GM12872 (cell line): ENCODE measurements around the gene RPS6KL1.

Experiments
- TF ChIP-seq, protein P1 (sequence below): IDR thresholded peaks from 3 replicates; pipeline ENCODE4 v1.5.1; 2011; ENCODE audit warnings: low read depth, mild to moderate bottlenecking, low read length, moderate library complexity; ENCODE audit not compliant: insufficient read depth

Gene RPS6KL1

DNA sequence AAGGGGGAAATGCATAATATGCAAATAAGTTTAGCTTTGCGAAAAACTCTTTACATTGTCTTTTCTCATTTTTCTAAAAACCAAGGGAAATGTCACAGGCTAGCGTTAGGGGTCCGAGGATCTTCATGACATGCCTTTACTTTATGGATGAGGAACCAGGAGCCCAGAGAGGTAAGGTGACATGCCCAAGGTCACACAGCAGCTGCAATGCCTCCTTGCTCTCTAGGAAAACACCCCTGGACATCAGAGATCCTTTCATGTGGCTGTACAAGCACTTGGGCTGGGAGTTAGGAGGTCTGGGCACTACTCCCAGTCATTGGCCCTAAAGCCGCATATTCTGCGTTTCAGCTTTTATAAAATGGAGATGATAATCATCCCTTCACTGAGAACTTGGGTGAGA is 47.9 kb downstream of the RPS6KL1 start:
- TF ChIP-seq, protein P1, sequence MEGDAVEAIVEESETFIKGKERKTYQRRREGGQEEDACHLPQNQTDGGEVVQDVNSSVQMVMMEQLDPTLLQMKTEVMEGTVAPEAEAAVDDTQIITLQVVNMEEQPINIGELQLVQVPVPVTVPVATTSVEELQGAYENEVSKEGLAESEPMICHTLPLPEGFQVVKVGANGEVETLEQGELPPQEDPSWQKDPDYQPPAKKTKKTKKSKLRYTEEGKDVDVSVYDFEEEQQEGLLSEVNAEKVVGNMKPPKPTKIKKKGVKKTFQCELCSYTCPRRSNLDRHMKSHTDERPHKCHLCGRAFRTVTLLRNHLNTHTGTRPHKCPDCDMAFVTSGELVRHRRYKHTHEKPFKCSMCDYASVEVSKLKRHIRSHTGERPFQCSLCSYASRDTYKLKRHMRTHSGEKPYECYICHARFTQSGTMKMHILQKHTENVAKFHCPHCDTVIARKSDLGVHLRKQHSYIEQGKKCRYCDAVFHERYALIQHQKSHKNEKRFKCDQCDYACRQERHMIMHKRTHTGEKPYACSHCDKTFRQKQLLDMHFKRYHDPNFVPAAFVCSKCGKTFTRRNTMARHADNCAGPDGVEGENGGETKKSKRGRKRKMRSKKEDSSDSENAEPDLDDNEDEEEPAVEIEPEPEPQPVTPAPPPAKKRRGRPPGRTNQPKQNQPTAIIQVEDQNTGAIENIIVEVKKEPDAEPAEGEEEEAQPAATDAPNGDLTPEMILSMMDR = no peak

DNA sequence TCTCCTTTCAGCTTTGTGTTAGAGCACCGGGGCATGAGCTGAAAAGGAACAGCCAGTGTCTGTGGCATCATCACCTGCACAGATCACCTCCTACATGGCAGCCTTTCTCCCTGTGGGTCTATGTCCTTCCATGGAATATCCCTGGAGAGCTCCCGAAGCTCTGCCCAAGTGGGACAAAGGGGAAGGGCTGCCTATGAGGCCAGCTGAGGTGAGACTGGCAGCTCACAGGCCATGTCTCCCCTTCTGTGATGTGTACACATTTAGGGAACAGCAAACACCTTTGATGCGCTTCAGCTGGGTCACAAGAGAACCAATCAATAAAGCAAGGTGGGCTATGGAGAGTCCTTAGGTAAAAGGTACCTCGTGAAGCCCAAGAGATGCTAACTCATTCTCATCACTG is 51.2 kb downstream of the RPS6KL1 start:
- TF ChIP-seq, protein P1 = no peak

DNA sequence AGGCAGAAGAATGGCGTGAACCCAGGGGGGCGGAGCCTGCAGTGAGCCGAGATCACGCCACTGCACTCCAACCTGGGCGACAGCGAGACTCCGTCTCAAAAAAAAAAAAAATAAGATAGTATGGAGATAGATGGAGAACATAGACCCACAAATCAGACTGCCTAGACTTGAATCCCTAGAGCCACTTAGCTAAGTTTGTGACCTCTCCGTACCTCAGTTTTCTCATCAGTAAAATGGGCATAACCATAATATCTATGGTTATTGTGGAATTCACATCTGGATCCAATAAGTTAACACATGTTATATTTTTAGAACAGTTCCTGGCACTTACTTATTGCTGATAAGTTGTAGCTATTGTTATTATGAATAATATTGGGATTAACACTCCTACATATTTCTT is 54.3 kb downstream of the RPS6KL1 start:
- TF ChIP-seq, protein P1 = no peak

DNA sequence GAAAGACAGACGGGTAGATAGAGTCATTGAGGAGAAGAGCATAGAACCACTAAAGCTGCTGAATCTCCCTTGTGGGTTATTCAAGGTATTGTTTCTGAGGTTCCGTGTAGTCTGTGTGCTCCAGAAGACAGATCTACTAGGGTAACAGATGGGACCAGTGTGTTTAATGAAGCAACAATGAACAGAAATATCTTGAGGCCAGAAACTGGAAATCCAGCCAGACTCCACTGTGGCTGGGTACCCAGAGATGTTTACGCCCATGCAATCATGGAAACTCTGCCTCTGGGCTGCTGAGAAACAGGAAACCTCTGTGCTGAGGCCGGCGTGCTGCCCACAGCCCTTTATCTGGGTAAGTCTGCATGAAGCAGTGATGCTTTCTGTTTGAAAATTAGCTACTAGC is 55.4 kb downstream of the RPS6KL1 start:
- TF ChIP-seq, protein P1 = no peak

DNA sequence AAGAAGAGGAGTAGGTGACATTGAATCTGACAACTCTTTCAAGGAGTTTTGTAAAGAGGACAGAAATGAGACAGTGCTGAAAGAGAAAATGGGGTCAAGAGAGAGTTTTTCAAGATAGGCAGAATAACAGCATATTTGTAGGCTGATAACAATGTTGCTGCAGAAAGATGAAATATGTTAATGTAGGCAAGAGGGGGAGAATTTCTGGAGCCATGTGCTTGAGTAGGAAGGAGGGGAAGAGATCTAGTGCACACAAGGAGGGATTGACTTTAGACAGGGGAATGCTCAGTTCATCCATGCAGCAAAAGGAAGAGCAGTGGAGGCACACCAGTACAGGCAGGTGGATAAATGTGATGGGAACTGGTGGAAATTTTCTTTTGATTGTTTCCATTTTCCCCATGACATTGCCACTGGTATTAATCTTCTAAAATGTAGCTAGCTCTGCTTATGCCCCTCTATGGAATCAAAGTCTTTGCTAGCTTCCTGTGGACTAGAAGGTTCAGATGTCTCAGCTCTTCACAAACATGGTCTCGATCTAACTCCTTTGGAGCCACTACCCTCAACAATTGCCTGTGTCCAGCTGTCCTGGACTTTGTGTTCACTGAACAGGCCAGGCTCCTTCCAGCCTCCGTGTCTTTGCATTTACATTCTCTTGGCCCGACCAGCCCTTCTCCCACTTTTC is 56.2 kb downstream of the RPS6KL1 start:
- TF ChIP-seq, protein P1 = no peak

DNA sequence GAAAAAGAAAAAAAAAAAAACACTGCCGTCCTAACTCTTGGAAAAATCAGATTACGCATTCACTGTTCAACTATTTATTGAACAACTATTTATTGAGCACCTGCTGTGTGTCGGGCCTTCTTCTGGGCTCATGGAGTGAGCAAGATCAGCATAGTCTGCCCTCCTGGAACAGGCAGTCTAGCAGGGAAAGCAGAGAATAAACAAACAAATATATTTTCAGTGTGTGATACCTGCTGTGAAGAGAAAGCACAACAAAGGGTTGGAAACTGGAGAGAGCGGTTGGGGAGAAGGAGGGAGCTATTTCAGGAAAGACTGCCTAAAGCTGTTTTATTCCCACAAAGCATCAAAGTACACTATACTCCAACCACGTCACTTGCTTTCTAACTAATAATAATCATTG is 57.9 kb downstream of the RPS6KL1 start:
- TF ChIP-seq, protein P1 = no peak

DNA sequence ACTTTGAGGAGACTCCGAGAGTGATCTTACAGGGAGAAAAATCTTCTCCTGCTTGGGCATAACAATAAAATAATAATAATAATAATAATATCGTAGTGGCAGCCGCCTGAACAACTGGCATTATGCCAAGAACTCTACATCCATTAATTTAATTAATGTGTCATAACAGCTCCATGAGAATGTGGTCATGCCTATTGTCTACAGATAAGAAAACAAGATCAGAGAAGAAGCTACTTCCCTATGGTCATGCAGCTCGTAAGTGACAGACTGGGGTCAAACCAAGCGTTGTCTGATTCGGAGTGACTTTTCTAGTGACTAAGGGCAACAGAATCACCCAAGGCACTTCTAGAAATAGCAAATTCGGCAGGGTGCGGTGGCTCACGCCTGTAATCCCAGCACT is 58.9 kb downstream of the RPS6KL1 start:
- TF ChIP-seq, protein P1 = no peak
